Fibroblast of skin of left biceps (primary cell): ENCODE data around the gene PTGR3.

Experiments
- DNase-seq, 2 experiments: peaks; one replicate each; pipeline ENCODE4 v3.0.0-alpha.2; 2013; ENCODE audit warnings: low read depth in 2 of 2

PTGR3 gene

GRCh38 chr18:75209129-75209950, at the start of gene PTGR3:
PTGR3 (minus strand) TSS chr18:75209139; CDS start chr18:75209058, 81 bp downstream.
- DNase-seq: peak in 1 of 2 experiments; percentile 31

GRCh38 chr18:75257605-75258004, 48.7 kb upstream of the PTGR3 start:
- DNase-seq: no peak

GRCh38 chr18:75256376-75256775, 47.4 kb upstream of the PTGR3 start:
- DNase-seq: no peak

GRCh38 chr18:75255094-75255493, 46.2 kb upstream of the PTGR3 start:
- DNase-seq: no peak

- DNase-seq: no peak
Measured at GRCh38 chr18:75253784-75254183, 44.8 kb upstream of the PTGR3 start.

GRCh38 chr18:75253043-75253442, 44.1 kb upstream of the PTGR3 start:
- DNase-seq: no peak

GRCh38 chr18:75252136-75252535, 43.2 kb upstream of the PTGR3 start:
- DNase-seq: no peak

- no peak for DNase-seq
Measured at GRCh38 chr18:75251466-75251865, 42.5 kb upstream of the PTGR3 start.

- no peak for DNase-seq
Measured at GRCh38 chr18:75250471-75250821, 41.5 kb upstream of the PTGR3 start.

GRCh38 chr18:75249672-75250470, 40.9 kb upstream of the PTGR3 start:
- no peak for DNase-seq

GRCh38 chr18:75249175-75249518, 40.2 kb upstream of the PTGR3 start:
- no peak for DNase-seq

GRCh38 chr18:75248426-75249174, 39.7 kb upstream of the PTGR3 start:
- DNase-seq: no peak

- DNase-seq: peak in 1 of 2 experiments; percentile 33
Measured at GRCh38 chr18:75247611-75248421, 38.9 kb upstream of the PTGR3 start.

- peak; percentile 25 to 28 for DNase-seq
Measured at GRCh38 chr18:75246721-75247610, 38.0 kb upstream of the PTGR3 start.

GRCh38 chr18:75244351-75245313, 35.7 kb upstream of the PTGR3 start:
- no peak for DNase-seq

GRCh38 chr18:75241705-75242104, 32.8 kb upstream of the PTGR3 start:
- no peak for DNase-seq

- no peak for DNase-seq
Measured at GRCh38 chr18:75240433-75240832, 31.5 kb upstream of the PTGR3 start.

- DNase-seq: no peak
Measured at GRCh38 chr18:75238786-75239185, 29.8 kb upstream of the PTGR3 start.

- no peak for DNase-seq
Measured at GRCh38 chr18:75238100-75238499, 29.2 kb upstream of the PTGR3 start.
